MCF 10A (cell line): ENCODE results near the gene BUB3. TPM values are rescaled to one million over a fixed set of nuclear protein-coding genes. Genes with fewer than 3 reads are reported as not detected.

Experiments
- BruUV-seq: library from RNA; stranded (reverse); fragments of 400-500 nt; replicated peaks from 2 replicates; lab custom pipeline; 2021; lab: Mats Ljungman, UMichigan
- CTCF ChIA-PET: fragments of 300-600 bp; sonication (Branson Sonifier 250); formaldehyde crosslinking; extraction: SDS; loops from one replicate; lab custom pipeline; 2021; ENCODE audit warnings: antibody characterized with exemption, inconsistent platforms; lab: Yijun Ruan, JAX
- POLR2A ChIA-PET: fragments of 300-600, 350-650 bp; sonication (Branson Sonifier 250); formaldehyde crosslinking; extraction: SDS; loops from one replicate; lab custom pipeline; 2020; ENCODE audit warnings: antibody characterized with exemption, inconsistent platforms; lab: Yijun Ruan, JAX
- DNase-seq: peaks from one replicate; pipeline ENCODE4 v3.0.0-alpha.2; 2018; ENCODE audit not compliant: unreplicated experiment
- H3K27ac Mint-ChIP-seq: one replicate; pipeline ENCODE4 v1.8.0; 2022; ENCODE audit warnings: mild to moderate bottlenecking, low read depth, mixed read lengths; ENCODE audit not compliant: unreplicated experiment
- H3K27me3 Mint-ChIP-seq: one replicate; pipeline ENCODE4 v1.8.0; 2022; ENCODE audit warnings: mixed read lengths; ENCODE audit not compliant: insufficient read depth, unreplicated experiment
- H3K36me3 Mint-ChIP-seq: one replicate; pipeline ENCODE4 v1.8.0; 2022; ENCODE audit warnings: mild to moderate bottlenecking, moderate library complexity, mixed read lengths; ENCODE audit not compliant: insufficient read depth, unreplicated experiment
- H3K4me1 Mint-ChIP-seq: one replicate; pipeline ENCODE4 v1.8.0; 2022; ENCODE audit warnings: mixed read lengths; ENCODE audit not compliant: insufficient read depth, unreplicated experiment
- H3K4me3 Mint-ChIP-seq: one replicate; pipeline ENCODE4 v1.8.0; 2022; ENCODE audit warnings: mild to moderate bottlenecking, moderate library complexity, mixed read lengths; ENCODE audit not compliant: unreplicated experiment
- H3K9me3 Mint-ChIP-seq: one replicate; pipeline ENCODE4 v1.8.0; 2022; ENCODE audit warnings: mixed read lengths; ENCODE audit not compliant: unreplicated experiment
- intact Hi-C: fragments of 100-400 bp; cut with micrococcal nuclease; formaldehyde crosslinking; loops from 2 replicates; pipeline ENCODE4 v1.14.1; 2022
- total RNA-seq: library from RNA; stranded (reverse); gene quantifications from 2 replicates; pipeline ENCODE4 v1.2.3, GENCODE V29; 2022
- TF ChIP-seq, protein P1 (sequence below): fragments of 200-600 bp; IDR thresholded peaks from one replicate; pipeline ENCODE4 v1.8.0; 2022; ENCODE audit warnings: antibody characterized with exemption, mild to moderate bottlenecking; ENCODE audit not compliant: unreplicated experiment

The BUB3 gene
- total RNA-seq, 1 experiment from 2014 or later: 197 TPM

DNA sequence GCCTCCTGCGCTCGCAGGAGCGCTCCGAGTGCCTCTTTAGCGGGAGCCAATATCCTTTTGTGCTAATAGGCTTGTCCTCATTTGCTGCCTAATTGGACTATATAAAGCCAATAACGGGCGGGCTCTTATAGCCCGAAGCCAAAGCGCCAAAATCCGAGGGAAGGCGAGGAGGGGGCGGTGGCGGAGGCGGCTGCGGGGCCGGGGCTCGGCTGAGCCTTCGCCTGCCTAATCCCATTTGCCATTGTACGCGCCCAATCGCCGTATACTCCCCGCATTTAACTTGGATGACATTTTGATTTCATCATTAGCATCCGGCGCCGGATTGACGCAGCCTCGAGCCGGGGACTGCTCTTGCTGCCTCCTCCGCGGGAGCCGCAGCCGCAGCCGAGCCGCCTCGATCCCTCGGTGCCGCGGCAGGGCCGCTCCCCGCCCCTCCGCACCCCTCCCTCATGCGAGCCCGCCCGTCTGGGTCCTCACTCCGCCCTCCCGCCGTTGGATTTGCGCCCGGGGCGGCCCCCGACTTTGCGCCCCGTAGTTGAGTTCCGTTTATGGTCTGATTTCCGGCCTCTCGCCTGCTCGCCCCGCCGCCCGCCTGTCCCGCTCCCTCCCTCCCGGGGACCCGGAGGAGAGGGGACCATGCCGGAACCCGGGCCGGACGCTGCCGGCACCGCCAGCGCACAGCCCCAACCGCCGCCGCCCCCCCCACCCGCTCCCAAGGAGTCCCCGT is 18.6 kb upstream of the BUB3 start, which contains the start of gene HMX3:
TSS of gene HMX3 (plus strand) at position 556 of the 727 bp plus-strand sequence. CDS start at position 637, 81 bp downstream.
- H3K9me3 Mint-ChIP-seq: no peaks in the 10 kb centered on the region
- H3K27ac Mint-ChIP-seq: no peak within 1 kb of the TSS
- H3K4me1 Mint-ChIP-seq: peaks cover 12% of the 10 kb centered on the region
- H3K36me3 Mint-ChIP-seq: no peaks in the 10 kb centered on the region
- no TSS peak for BruUV-seq
- ChIA-PET CTCF (no interaction called here), POLR2A (no interaction called here)
- H3K27me3 Mint-ChIP-seq: peaks cover 50% of the 10 kb centered on the region
- DNase-seq: no peak
- no peak within 1 kb of the TSS for H3K4me3 Mint-ChIP-seq
- TF ChIP-seq, protein P1, sequence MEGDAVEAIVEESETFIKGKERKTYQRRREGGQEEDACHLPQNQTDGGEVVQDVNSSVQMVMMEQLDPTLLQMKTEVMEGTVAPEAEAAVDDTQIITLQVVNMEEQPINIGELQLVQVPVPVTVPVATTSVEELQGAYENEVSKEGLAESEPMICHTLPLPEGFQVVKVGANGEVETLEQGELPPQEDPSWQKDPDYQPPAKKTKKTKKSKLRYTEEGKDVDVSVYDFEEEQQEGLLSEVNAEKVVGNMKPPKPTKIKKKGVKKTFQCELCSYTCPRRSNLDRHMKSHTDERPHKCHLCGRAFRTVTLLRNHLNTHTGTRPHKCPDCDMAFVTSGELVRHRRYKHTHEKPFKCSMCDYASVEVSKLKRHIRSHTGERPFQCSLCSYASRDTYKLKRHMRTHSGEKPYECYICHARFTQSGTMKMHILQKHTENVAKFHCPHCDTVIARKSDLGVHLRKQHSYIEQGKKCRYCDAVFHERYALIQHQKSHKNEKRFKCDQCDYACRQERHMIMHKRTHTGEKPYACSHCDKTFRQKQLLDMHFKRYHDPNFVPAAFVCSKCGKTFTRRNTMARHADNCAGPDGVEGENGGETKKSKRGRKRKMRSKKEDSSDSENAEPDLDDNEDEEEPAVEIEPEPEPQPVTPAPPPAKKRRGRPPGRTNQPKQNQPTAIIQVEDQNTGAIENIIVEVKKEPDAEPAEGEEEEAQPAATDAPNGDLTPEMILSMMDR: no peak
- intact Hi-C loops: no loop called here

DNA sequence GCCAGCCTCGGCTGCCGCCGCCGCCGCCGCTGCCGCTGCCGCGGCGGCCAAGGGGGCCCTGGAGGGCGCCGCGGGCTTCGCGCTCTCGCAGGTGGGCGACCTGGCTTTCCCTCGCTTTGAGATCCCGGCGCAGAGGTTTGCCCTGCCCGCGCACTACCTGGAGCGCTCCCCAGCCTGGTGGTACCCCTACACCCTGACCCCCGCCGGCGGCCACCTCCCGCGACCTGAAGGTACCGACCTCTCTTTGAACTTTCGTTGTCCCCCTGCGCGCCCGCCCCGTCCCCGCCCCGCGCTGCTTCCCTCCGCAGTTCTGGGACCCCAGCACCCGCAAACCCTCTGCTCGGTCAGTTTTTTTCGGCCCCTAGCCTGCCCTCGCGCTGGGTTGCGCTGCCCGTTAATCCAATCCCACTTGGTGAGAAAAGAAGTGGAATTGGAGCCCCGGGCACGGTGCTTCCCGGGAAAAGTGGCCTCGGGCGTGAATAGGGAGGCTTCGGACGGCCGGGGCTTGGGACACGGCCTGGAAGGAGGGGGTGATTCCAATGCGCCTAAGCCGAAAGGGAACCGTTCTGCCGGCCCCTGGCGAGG is 17.9 kb upstream of the BUB3 start:
- Mint-ChIP-seq H3K36me3 (no peaks in the 10 kb centered on the region), H3K4me1 (peaks cover 12% of the 10 kb centered on the region), H3K27ac (no peak overlapping the region), H3K27me3 (peaks cover 58% of the 10 kb centered on the region), H3K4me3 (no peak overlapping the region), H3K9me3 (no peaks in the 10 kb centered on the region)
- intact Hi-C loops: no loop called here
- ChIA-PET CTCF (interaction anchor here (1.1 to 1.4 kb wide), 2 partner anchors 243 to 244 kb away, joined by 4 to 8 read pairs; no protein-coding TSS in a partner anchor), POLR2A (no interaction called here)
- TF ChIP-seq, protein P1: no peak
- no TSS peak for BruUV-seq
- no peak for DNase-seq

DNA sequence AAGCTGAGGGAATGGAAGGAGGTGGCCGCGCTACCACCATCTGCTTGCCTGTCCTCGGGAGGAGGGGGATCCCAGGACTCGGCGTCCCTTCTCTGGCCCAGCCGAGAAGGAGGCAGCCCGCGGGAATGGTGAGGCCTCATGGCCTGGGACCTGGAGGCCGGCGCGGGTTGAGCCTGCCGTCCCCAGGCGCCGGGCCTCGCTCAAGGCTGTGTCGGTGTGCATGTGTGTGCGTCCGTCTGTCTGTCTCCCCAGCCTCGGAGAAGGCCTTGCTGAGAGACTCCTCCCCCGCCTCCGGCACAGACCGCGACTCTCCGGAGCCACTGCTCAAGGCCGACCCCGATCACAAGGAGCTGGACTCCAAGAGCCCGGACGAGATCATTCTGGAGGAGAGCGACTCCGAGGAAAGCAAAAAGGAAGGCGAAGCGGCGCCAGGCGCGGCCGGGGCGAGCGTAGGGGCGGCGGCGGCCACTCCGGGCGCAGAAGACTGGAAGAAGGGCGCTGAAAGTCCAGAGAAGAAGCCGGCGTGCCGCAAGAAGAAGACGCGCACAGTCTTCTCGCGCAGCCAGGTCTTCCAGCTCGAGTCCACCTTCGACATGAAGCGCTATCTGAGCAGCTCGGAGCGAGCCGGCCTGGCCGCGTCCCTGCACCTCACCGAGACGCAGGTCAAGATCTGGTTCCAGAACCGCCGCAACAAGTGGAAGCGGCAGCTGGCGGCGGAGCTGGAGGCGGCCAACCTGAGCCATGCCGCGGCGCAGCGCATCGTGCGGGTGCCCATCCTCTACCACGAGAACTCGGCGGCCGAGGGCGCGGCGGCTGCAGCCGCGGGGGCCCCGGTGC is 17.2 kb upstream of the BUB3 start:
- POLR2A ChIA-PET: no interaction called here
- intact Hi-C loops: no loop called here
- Mint-ChIP-seq H3K4me1 (peaks cover 12% of the 10 kb centered on the region), H3K27me3 (peaks cover 65% of the 10 kb centered on the region), H3K4me3 (no peak overlapping the region), H3K36me3 (no peaks in the 10 kb centered on the region), H3K9me3 (no peaks in the 10 kb centered on the region), H3K27ac (no peak overlapping the region)
- CTCF ChIA-PET: interaction anchor here (1.1 to 1.4 kb wide), 2 partner anchors 242 to 244 kb away, joined by 4 to 8 read pairs; no protein-coding TSS in a partner anchor
- BruUV-seq: no TSS peak
- DNase-seq: no peak
- TF ChIP-seq, protein P1: no peak
